Testis (tissue), 3 donors: ENCODE measurements around the gene PLRG1. TPM values are rescaled to one million over a fixed set of nuclear protein-coding genes. Genes with fewer than 3 reads are reported as not detected.

Source experiments
- DNase-seq: peaks from one replicate; pipeline ENCODE4 v3.0.0-alpha.2; 2019
- H3K27ac ChIP-seq, 2 donors: fragments of 200-600 bp; sonication (generic); one replicate each; pipeline ENCODE4 v1.5.1; 2019
- H3K27me3 ChIP-seq: fragments of 200-600 bp; sonication (generic); one replicate; pipeline ENCODE4 v1.5.1; 2019
- H3K36me3 ChIP-seq: fragments of 200-600 bp; sonication (generic); one replicate; pipeline ENCODE4 v1.5.1; 2017; ENCODE audit warnings: low read depth; ENCODE audit errors: missing control alignments
- H3K4me1 ChIP-seq: fragments of 200-600 bp; sonication (generic); one replicate; pipeline ENCODE4 v1.5.1; 2019
- H3K4me3 ChIP-seq, 2 donors: fragments of 200-600 bp; sonication (generic); one replicate each; pipeline ENCODE4 v1.5.1; 2017 to 2019
- H3K9me3 ChIP-seq: fragments of 200-600 bp; sonication (generic); one replicate; pipeline ENCODE4 v1.5.1; 2017
- POLR2A ChIP-seq: fragments of 450-650 bp; IDR thresholded peaks from one replicate; pipeline ENCODE4 v1.6.1; 2017; ENCODE audit warnings: antibody characterized with exemption, mild to moderate bottlenecking, moderate library complexity
- WGBS, 2 donors: methylation state at CpG; one replicate each; pipeline ENCODE4 v1.1.5; 2018; 5-methylcytosine and 5-hydroxymethylcytosine counted together
- intact Hi-C: fragments of 100-400 bp; cut with DNase I; formaldehyde crosslinking; loops from one replicate; pipeline ENCODE4 v1.15.1; 2023; ENCODE audit warnings: low total_unique reads
- polyA plus RNA-seq: library from polyadenylated mRNA; stranded (reverse); fragments of 350-450 nt; fragmentation: Illumina TruSeq; extraction: RNeasy Lipid Tissue Mini Kit (QIAGEN cat#74804); gene quantifications from one replicate; pipeline ENCODE4 v1.2.3, GENCODE V29; 2014; ENCODE audit warnings: low read depth, low replicate concordance; ENCODE audit not compliant: insufficient read depth
- total RNA-seq, 2 donors: library from RNA; depleted of rRNA; stranded (reverse); fragments of >200 nt; gene quantifications; one replicate each; pipeline ENCODE4 v1.2.3, GENCODE V29; 2016
- TF ChIP-seq, protein P1 (sequence below), 3 experiments: fragments of 450-650 bp in 2 of 3; fragments of 200-600 bp in 1 of 3; sonication (generic) in 1 of 3; IDR thresholded peaks; one replicate each; pipeline ENCODE4 v1.5.1; 2016 to 2019; ENCODE audit warnings: antibody characterized with exemption in 3 of 3, mild to moderate bottlenecking in 2 of 3, moderate library complexity in 1 of 3

Gene PLRG1
- total and polyA plus RNA-seq, 3 donors from 2014 or later, result 35.3 to 46.3 (median 45.8) TPM

DNA sequence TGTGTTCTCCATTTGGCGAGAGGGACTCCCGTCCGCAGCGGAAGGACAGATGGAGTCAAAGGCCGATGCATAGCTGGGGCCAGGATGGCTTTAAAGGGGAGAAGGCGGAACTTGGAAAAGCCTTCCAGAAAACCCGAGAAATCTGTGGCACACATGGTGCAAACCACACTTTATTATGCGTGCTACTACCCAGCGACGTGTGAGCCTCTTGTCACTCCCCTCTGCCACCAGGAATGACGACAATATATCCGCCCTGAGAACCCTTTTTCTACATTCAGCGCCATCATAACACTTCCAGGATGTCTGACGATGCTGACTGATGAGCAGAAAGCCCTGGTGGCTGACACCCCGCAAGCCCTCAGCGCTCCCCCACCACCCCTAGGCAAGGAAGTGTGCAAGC is 57.9 kb downstream of the PLRG1 start:
- Histone ChIP-seq H3K36me3 (no peaks in the 10 kb centered on the region), H3K4me3 (peak overlapping the region in 1 of 2 donors; percentile 40), H3K9me3 (no peaks in the 10 kb centered on the region), H3K27ac (no peak overlapping the region), H3K4me1 (peaks cover 5% of the 10 kb centered on the region), H3K27me3 (no peaks in the 10 kb centered on the region)
- TF ChIP-seq, protein P1, sequence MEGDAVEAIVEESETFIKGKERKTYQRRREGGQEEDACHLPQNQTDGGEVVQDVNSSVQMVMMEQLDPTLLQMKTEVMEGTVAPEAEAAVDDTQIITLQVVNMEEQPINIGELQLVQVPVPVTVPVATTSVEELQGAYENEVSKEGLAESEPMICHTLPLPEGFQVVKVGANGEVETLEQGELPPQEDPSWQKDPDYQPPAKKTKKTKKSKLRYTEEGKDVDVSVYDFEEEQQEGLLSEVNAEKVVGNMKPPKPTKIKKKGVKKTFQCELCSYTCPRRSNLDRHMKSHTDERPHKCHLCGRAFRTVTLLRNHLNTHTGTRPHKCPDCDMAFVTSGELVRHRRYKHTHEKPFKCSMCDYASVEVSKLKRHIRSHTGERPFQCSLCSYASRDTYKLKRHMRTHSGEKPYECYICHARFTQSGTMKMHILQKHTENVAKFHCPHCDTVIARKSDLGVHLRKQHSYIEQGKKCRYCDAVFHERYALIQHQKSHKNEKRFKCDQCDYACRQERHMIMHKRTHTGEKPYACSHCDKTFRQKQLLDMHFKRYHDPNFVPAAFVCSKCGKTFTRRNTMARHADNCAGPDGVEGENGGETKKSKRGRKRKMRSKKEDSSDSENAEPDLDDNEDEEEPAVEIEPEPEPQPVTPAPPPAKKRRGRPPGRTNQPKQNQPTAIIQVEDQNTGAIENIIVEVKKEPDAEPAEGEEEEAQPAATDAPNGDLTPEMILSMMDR (IDR thresholded peaks at IDR 0.05), result no peak
- no peak for TF ChIP-seq POLR2A
- intact Hi-C loops, result no loop called here
- DNase-seq, result no peak
- WGBS, 2 donors, result 18 to 19% methylated on average over 15 to 16 of the region's 16 CpGs

DNA sequence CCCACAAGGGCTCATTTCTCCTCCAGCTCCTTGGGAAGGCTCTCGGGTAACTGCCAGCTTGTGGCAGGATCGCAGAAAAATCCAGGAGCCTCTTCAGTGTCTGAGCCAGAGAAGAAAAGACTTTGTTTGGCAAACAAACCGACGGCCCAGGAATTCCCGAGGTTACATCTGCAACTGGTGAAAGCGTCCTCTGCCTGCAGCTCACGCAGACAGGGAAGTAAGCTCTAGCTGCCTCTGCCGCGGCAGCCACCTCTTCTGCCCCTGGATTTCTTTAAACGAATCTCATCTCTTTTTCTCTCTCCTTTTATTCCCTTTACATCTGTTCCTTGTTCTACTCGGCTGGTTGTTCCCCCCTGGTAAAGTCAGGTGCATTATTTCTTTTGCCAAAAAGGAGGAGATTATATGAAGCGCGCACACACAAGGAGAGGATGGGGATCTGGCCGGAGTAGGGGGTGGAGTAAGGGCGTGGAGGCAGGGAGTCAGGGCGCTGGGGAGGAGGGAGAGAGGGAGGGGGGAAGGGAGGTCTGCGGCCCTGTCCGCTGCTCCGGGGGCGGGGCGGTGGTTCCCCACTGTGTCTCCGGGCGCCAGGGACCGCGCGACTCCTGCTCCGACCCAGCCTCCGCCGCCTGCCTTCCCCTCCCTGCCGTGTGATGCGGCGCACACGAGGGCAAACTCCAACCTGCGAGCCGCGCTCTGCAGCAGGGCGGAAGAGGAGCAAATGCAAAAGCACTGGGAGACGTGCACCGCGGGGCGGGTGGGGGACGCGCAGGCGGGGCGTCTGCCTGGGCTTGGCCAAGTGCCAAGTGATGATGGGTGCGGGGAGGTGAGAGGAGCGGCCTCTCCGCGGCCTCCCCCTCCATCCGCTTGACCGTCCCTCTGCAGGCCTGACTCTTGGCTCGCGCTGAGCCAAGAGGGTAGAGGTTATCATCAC is 58.6 kb downstream of the PLRG1 start, which contains the start of gene DCHS2:
Gene DCHS2 (minus strand): TSS at position 459 of the 931 bp plus-strand sequence. CDS start 444 bp downstream, at position 15.
- 0 to 1% methylated on average over 30 to 53 of the region's 53 CpGs for WGBS, 2 donors
- TF ChIP-seq, protein P1 (IDR thresholded peaks at IDR 0.05), result no peak
- no peak for TF ChIP-seq POLR2A
- Histone ChIP-seq H3K27ac (no peak within 1 kb of the TSS), H3K4me3 (peak within 1 kb of the TSS; percentile 3 to 40), H3K36me3 (no peaks in the 10 kb centered on the region), H3K27me3 (no peaks in the 10 kb centered on the region), H3K9me3 (no peaks in the 10 kb centered on the region), H3K4me1 (peaks cover 5% of the 10 kb centered on the region)
- intact Hi-C loops, result no loop called here
- no peak for DNase-seq

DNA sequence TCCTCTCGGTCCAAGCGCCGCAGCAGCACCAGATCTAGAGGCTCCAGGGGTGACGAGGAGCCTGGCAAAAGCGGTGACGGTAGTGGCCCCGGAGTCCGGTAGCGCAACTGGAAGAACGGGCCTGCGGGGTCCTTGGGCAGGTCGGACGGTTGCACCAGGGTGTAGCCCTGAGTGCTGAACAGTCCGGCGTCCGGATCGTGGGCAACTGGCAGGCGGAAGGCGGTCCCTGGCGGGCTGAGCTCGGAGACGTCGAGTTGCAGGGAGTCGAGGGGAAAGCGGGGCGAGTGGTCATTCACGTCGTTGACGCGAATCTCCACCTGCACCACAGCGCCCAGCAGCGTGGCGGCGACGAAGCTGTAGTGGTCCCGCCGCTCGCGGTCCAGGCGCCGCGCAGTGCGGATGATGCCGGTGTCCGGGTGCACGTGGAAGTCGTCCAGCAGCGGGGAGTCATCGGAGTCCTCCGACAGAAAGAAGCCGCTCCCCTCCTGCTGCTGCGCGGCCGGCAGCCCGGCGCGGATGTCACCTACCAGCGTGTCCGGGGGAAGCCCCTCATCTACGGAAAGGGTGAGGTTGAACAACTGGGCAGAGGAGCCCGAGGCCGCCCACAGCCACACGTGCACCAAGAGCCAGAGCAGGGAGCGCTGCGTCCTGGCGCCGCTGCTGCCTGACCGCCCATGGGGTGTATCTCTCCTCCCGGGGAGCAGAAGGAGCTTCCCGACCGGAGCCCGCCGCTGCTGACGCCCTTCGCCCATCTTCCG is 59.4 kb downstream of the PLRG1 start:
- peak overlapping the region; percentile 3 to 40 for H3K4me3 ChIP-seq
- H3K27me3 ChIP-seq, result no peaks in the 10 kb centered on the region
- no peaks in the 10 kb centered on the region for H3K36me3 ChIP-seq
- TF ChIP-seq, protein P1 (IDR thresholded peaks at IDR 0.05), result no peak
- no peak for TF ChIP-seq POLR2A
- intact Hi-C loops, result no loop called here
- DNase-seq, result no peak
- peaks cover 5% of the 10 kb centered on the region for H3K4me1 ChIP-seq
- no peaks in the 10 kb centered on the region for H3K9me3 ChIP-seq
- 1 to 4% methylated on average over 5 to 72 of the region's 76 CpGs for WGBS, 2 donors
- no peak overlapping the region for H3K27ac ChIP-seq

DNA sequence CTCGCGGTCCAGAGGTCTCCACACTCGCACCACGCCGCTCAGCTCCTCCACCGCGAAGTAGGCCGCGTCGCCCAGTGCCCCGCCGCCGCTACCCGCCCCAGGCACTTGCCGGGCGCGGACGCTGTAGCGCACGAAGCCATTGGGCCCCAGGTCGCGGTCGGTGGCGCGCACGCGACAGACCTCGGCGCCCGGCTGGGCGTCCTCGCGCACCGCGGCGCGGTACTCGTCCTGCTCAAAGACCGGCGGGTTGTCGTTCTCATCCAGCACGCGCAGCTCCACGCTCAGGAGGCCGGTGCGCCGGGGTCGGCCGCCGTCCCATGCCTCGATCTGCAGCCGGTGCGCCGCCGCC is 60.0 kb downstream of the PLRG1 start:
- Histone ChIP-seq H3K9me3 (no peaks in the 10 kb centered on the region), H3K4me1 (peaks cover 5% of the 10 kb centered on the region), H3K36me3 (no peaks in the 10 kb centered on the region), H3K4me3 (peak overlapping the region; percentile 3 to 40), H3K27ac (no peak overlapping the region), H3K27me3 (no peaks in the 10 kb centered on the region)
- 6% methylated on average over 19 of the region's 55 CpGs; no CpG with 5 or more reads in 1 of the 2 donors for whole genome bisulfite sequencing, 2 donors
- no peak for DNase-seq
- intact Hi-C loops, result no loop called here
- TF ChIP-seq, protein P1 (IDR thresholded peaks at IDR 0.05), result no peak
- TF ChIP-seq POLR2A, result no peak
